ENCODE results near the gene EYS. TPM values are rescaled to one million over a fixed set of nuclear protein-coding genes. Genes with fewer than 3 reads are reported as not detected.

The EYS gene
- total RNA-seq, 1 experiment from 2014 or later = not detected

GRCh38 chr6:64914124-64914523 is 792.9 kb downstream of the EYS start:
- Histone ChIP-seq H3K27ac (no peak overlapping the region), H3K9me3 (replicated peaks) (no peaks in the 10 kb centered on the region), H3K4me3 (no peak overlapping the region), H3K27me3 (peaks cover 9% of the 10 kb centered on the region; the same call in 1 of the 2 replicates), H3K36me3 (no peaks in the 10 kb centered on the region), H3K4me1 (no peaks in the 10 kb centered on the region)
- DNase-seq = no peak

- DNase-seq = no peak
Observed at GRCh38 chr6:64912966-64913365, 794.1 kb downstream of the EYS start.

DNA sequence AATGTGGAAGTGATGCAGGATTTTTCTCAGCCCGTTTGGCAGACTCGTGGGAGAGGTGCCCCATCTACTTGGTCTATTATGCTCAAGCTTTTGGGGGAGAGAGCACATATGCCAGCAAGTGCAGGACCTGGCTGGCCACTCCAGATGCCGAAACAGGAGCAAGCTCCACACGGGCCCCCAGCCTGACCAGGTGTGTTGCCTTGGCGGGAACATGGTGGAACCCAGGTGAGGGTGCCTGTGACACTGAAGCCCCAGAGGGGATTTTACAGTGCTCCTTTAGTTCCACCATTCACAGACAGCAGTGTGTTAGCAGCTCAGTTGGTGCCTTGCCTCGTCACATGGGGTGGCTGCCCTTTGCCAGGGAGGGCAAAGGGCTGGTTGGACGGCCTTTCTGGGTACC is 798.9 kb downstream of the EYS start:
- Histone ChIP-seq H3K27me3 (peaks cover 8% of the 10 kb centered on the region; the same call in 1 of the 2 replicates), H3K27ac (no peak overlapping the region), H3K4me3 (no peak overlapping the region), H3K9me3 (replicated peaks) (no peaks in the 10 kb centered on the region), H3K4me1 (no peaks in the 10 kb centered on the region), H3K36me3 (no peaks in the 10 kb centered on the region)
- DNase-seq = no peak

More at GRCh38 chr6:64912966-64913365, 794.1 kb downstream of the EYS start:
- Histone ChIP-seq H3K27ac (no peak overlapping the region), H3K4me1 (no peaks in the 10 kb centered on the region), H3K4me3 (no peak overlapping the region), H3K9me3 (replicated peaks) (no peaks in the 10 kb centered on the region), H3K36me3 (no peaks in the 10 kb centered on the region), H3K27me3 (peaks cover 11% of the 10 kb centered on the region; the same call in 1 of the 2 replicates)

DNA sequence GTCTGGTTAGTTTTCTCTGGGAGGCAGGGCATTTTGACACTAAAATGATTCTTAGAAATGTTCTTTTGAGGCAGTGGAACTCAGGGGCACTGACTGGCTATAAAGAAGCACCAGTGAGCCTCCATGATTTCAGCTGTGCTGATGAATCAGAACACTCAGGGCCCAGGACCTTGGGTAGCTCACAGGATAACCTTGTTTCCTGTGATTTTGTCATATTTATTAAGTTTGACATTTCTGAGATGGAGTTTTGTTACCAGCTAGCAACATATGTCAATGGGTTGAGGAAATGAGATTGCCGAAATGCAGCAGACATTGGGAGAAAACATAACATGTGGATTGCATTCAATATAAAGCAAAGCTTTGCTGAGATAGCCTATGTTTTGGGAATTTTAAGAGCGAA is 802.4 kb downstream of the EYS start:
- H3K9me3 ChIP-seq (replicated peaks) = no peaks in the 10 kb centered on the region
- DNase-seq = no peak
- H3K27ac ChIP-seq = no peak overlapping the region
- H3K36me3 ChIP-seq = no peaks in the 10 kb centered on the region
- H3K4me1 ChIP-seq = no peaks in the 10 kb centered on the region
- no peak overlapping the region for H3K4me3 ChIP-seq
- H3K27me3 ChIP-seq = peaks cover 6% of the 10 kb centered on the region; the same call in 1 of the 2 replicates

DNA sequence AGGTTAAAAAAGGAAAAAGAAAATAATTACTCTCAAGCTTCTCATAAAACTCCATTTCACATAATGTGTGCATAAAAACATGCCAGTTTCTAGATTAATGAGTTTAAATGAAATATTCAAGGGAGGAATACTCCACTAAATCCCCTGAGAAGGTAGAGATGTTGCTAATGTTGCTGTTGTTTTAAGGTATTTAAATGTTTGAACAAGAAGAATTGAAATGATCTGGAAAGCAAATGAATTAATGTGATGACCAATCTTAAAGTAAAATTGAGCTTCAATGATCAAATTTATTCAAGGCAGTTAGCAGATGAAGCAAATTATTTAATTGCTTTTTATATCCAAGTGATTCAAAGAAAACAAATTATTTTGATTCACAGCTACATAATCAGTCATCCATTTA is 804.4 kb downstream of the EYS start:
- Histone ChIP-seq H3K27me3 (no peaks in the 10 kb centered on the region), H3K36me3 (no peaks in the 10 kb centered on the region), H3K9me3 (replicated peaks) (no peaks in the 10 kb centered on the region), H3K4me1 (no peaks in the 10 kb centered on the region), H3K4me3 (no peak overlapping the region), H3K27ac (no peak overlapping the region)
- DNase-seq = no peak

- Histone ChIP-seq H3K36me3 (no peaks in the 10 kb centered on the region), H3K4me1 (no peaks in the 10 kb centered on the region), H3K4me3 (no peak overlapping the region), H3K27ac (no peak overlapping the region), H3K9me3 (replicated peaks) (no peaks in the 10 kb centered on the region), H3K27me3 (no peaks in the 10 kb centered on the region)
- no peak for DNase-seq
Observed at GRCh38 chr6:64896939-64897338, 810.1 kb downstream of the EYS start.

DNA sequence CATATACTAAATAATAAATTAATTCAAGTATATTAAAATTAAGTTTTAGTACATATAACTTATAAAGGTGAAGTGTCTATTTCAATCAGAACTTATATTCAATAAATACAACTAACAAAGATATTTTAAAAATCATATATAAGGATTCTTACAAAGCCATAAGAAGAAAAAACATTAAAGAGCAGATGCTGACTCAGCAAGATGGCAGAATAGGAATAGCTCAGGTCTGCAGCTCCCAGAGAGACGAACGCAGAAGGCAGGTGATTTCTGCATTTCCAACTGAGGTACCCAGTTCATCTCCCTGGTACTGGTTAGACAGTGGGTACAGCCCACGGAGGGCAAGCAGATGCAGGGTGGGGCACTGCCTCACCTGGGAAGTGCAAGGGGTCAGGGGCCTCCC is 811.1 kb downstream of the EYS start:
- no peak for DNase-seq
- Histone ChIP-seq H3K4me1 (no peaks in the 10 kb centered on the region), H3K27me3 (no peaks in the 10 kb centered on the region), H3K36me3 (no peaks in the 10 kb centered on the region), H3K9me3 (replicated peaks) (no peaks in the 10 kb centered on the region), H3K27ac (no peak overlapping the region), H3K4me3 (no peak overlapping the region)

- H3K4me3 ChIP-seq = no peak overlapping the region
- no peaks in the 10 kb centered on the region for H3K36me3 ChIP-seq
- no peaks in the 10 kb centered on the region; the same call in 1 of the 2 replicates for H3K4me1 ChIP-seq
- DNase-seq = no peak
- H3K9me3 ChIP-seq (replicated peaks) = no peaks in the 10 kb centered on the region
- no peaks in the 10 kb centered on the region for H3K27me3 ChIP-seq
- H3K27ac ChIP-seq = no peak overlapping the region
Observed at GRCh38 chr6:64890609-64891008, 816.4 kb downstream of the EYS start.

- no peak for DNase-seq
- no peaks in the 10 kb centered on the region; the same call in 1 of the 2 replicates for H3K27me3 ChIP-seq
- no peaks in the 10 kb centered on the region; the same call in 1 of the 2 replicates for H3K4me1 ChIP-seq
- no peak overlapping the region for H3K27ac ChIP-seq
- H3K36me3 ChIP-seq = no peaks in the 10 kb centered on the region
- H3K4me3 ChIP-seq = no peak overlapping the region
- no peaks in the 10 kb centered on the region for H3K9me3 ChIP-seq (replicated peaks)
Observed at GRCh38 chr6:64889144-64889543, 817.9 kb downstream of the EYS start.

DNA sequence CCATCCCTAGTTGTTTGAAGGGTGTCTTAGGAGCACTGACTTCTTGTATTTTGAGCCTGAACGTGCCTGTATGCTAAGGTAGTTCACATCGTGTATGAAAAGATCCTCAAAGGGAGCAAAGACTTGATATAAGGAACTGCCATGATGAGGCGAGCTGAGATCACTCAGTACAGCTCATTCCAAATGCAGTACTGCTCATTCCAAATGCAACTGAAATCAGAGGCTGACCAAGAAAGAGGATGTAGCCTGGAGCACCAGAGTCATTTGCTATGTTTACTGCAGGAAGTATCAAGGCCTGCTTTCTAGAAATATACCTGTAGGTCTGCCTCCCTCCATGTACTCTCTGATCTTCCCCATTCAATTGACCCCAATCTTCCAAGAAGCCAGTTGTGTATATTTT is 832.2 kb downstream of the EYS start:
- no peak for DNase-seq
- Histone ChIP-seq H3K4me3 (no peak overlapping the region), H3K27ac (no peak overlapping the region), H3K27me3 (no peaks in the 10 kb centered on the region), H3K36me3 (no peaks in the 10 kb centered on the region), H3K4me1 (no peaks in the 10 kb centered on the region), H3K9me3 (replicated peaks) (no peaks in the 10 kb centered on the region)

DNA sequence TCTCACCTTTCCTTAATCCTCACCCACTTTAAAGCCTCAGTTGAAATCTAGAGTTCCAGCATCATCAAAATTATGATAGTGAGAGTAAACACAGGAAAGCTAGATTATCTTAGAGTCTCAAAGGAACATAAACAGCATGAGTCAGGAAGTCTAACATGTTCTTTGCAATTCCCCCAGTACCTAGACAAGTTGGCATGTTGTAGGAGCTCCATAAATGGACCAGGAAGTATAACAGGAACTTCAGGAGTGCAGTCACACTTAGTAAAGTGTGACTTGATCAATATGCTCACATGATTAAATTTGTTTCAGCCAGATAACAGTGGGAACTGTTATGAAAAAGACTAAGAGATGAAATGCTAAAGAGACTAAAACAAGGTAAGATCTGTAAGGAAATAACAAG is 834.4 kb downstream of the EYS start:
- Histone ChIP-seq H3K4me1 (no peaks in the 10 kb centered on the region), H3K27me3 (no peaks in the 10 kb centered on the region), H3K9me3 (replicated peaks) (no peaks in the 10 kb centered on the region), H3K4me3 (no peak overlapping the region), H3K27ac (no peak overlapping the region), H3K36me3 (no peaks in the 10 kb centered on the region)
- no peak for DNase-seq

DNA sequence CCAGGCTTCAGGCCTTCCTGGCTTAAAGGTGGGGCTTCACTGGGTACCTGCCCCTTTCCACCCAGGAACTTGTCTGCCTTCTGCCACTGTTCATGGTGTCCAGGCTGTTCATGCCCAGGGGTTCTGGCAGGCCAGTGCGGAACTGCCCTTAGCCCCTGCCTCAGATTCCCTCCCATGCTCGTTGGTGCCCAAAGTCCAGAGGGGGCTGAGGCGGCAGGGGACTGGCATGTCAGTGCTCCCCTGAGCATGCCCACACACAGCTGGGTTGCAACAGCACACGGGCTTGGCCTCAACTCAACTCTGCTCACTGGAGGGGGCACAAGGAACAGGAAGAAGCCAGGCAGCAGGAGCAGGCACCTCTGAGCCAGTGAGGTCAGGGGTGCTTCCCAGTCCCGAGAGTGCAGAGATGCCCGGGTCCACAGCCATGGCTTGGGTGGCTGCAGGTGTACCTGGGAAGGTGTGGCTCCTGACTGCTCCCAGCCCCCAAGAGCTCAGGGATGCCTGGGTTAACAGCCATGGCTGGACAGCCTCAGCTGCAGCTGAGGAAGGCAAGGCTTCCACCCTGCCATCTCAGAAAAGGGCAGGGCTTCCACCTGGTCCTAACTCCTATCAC is 845.9 kb downstream of the EYS start:
- no peak for DNase-seq

DNA sequence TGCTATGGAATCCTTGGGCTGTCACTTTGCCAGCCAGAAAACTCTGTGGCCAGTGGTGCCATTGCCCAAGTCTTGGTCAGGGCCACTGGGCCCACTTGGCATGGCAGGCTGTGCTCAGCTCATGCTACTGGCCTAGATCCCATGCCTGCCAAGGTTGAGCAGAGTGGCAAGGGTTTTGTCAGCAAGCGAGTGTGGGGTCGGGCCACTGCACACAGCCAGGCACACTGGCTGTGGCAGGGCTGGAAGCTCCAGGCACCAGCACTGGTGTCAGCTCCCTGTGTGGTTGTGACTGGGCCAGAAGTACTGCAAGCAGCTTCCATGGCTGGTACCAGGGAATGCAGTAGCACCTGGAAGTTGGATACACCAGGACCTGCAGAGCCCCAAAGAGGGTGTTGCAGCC is 846.8 kb downstream of the EYS start:
- Histone ChIP-seq H3K9me3 (replicated peaks) (no peaks in the 10 kb centered on the region), H3K36me3 (no peaks in the 10 kb centered on the region), H3K27ac (no peak overlapping the region), H3K4me3 (no peak overlapping the region), H3K27me3 (no peaks in the 10 kb centered on the region), H3K4me1 (no peaks in the 10 kb centered on the region)
- DNase-seq = no peak

More for the DNA sequence above, 845.9 kb downstream of the EYS start:
- H3K9me3 ChIP-seq (replicated peaks) = no peaks in the 10 kb centered on the region
- no peak overlapping the region for H3K27ac ChIP-seq
- no peaks in the 10 kb centered on the region for H3K27me3 ChIP-seq
- no peak overlapping the region for H3K4me3 ChIP-seq
- H3K4me1 ChIP-seq = no peaks in the 10 kb centered on the region
- no peaks in the 10 kb centered on the region for H3K36me3 ChIP-seq

- H3K4me3 ChIP-seq = no peak overlapping the region
- no peaks in the 10 kb centered on the region for H3K9me3 ChIP-seq (replicated peaks)
- no peaks in the 10 kb centered on the region for H3K36me3 ChIP-seq
- H3K27me3 ChIP-seq = no peaks in the 10 kb centered on the region
- H3K27ac ChIP-seq = no peak overlapping the region
- DNase-seq = no peak
- H3K4me1 ChIP-seq = no peaks in the 10 kb centered on the region
Observed at GRCh38 chr6:64850121-64850520, 856.9 kb downstream of the EYS start.

GRCh38 chr6:64848467-64848866 is 858.6 kb downstream of the EYS start:
- no peaks in the 10 kb centered on the region for H3K9me3 ChIP-seq (replicated peaks)

GRCh38 chr6:64847396-64847795 is 859.6 kb downstream of the EYS start:
- Histone ChIP-seq H3K4me3 (no peak overlapping the region), H3K9me3 (replicated peaks) (no peaks in the 10 kb centered on the region), H3K27ac (no peak overlapping the region), H3K4me1 (no peaks in the 10 kb centered on the region), H3K27me3 (no peaks in the 10 kb centered on the region), H3K36me3 (no peaks in the 10 kb centered on the region)
- DNase-seq = no peak

More at GRCh38 chr6:64848467-64848866, 858.6 kb downstream of the EYS start:
- DNase-seq = no peak
- Histone ChIP-seq H3K36me3 (no peaks in the 10 kb centered on the region), H3K4me3 (no peak overlapping the region), H3K27me3 (no peaks in the 10 kb centered on the region), H3K27ac (no peak overlapping the region), H3K4me1 (no peaks in the 10 kb centered on the region)

All from SJCRH30 (cell line).